RCC 7860 (cell line): ENCODE results near the gene TGFBR2.

ENCODE experiments used
- DNase-seq: peaks from one replicate; pipeline ENCODE4 v3.0.0-alpha.2; 2015; ENCODE audit warnings: low spot score
- FAIRE-seq: peaks from 2 replicates; lab custom pipeline; 2012; peaks lifted over from hg19 to GRCh38; lab: Jason Lieb, UNC

The TGFBR2 gene

DNA sequence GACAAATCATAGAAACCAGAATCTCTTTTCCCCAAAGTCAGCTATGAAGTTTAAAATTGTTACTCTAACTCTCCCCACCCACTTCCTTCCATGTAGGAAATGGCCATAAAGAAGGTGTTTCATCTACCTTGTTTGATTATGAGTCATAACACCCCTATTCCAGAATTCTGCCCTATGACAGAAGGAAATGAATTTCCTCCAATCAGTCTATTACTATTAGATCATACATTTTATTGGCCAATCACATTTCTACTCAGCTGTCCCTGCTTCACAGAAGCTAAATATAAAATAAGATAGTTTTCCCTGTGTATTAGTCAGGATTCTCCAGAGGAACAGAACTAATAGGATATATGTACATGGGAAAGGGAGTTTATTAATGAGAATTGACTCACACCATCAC is 102.1 kb downstream of the TGFBR2 start:
- FAIRE-seq = no peak
- DNase-seq = no peak

DNA sequence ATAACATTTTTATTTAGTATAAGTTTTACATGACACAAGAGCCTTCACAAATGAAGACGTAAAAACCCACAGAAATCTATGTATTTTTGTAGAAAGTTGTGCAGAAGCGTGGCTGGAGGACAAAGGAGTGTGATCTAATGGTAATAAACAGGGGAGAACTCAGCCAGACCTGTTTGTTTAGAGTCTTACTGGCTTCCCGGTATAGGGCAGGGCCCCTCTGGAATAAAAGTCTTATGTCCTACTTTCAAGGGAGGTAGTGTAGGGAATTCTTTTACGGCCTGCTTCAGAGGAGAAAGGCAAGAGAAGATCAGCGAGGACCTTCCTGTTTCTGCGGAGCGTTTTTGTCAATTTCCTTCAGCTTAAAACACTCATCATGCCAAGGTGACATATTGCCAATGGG is 103.6 kb downstream of the TGFBR2 start:
- no peak for DNase-seq
- no peak for FAIRE-seq

DNA sequence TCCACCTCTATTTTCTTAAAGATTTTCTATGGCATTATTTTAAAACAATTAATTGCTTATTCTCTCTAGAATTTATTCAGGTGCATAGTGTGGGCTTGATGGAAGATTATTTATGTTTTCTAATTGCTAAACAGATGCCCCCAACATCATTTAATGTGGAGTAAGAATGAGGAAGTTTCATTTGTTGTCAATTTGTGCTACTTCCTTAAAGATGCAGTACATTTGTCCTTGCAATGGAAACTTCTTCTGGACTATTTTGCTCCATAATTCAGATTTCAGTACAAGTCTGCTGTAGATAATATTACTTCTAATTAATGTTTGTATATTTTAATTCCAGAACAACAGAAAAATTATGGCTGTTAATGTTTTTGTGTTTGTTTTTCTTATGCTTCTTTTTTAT is 104.8 kb downstream of the TGFBR2 start:
- DNase-seq (no peak), FAIRE-seq (no peak)

DNA sequence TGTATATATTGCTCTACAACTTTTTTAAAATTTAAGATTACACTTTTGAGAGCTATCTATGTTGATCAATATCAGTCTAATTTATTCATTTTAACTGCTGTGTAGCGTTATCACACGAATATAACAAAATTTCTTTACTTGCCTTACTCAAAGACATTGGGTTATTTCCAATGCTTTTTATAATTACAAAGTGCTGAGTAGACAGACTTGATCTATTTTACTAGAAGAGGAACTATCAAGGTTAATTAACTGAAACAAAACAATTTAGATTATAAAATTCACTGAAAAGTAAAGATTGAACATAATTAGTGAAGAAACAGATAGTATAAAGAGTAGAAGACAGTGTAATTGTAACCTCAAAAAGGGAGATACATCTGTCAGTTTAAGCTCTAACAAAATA is 105.5 kb downstream of the TGFBR2 start:
- DNase-seq (no peak), FAIRE-seq (no peak)

DNA sequence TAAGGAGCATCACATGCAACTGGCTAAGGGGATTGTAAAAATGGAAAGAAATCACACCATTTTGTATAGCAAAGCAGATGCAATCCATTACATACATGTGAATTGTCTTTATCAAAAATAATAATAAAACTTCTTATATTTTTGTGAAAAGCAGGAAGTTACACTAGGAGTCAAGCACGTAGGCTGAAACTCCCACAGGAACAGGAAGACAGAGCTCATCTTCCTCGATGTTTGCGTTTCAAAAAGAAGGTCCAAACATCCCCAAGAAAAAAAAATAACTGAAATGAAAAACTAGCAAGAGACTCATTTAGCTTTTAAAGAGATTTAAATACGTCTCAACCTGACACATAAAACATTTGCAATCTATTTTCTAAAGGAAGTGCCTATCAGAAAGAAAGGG is 106.6 kb downstream of the TGFBR2 start:
- FAIRE-seq (no peak), DNase-seq (no peak)

DNA sequence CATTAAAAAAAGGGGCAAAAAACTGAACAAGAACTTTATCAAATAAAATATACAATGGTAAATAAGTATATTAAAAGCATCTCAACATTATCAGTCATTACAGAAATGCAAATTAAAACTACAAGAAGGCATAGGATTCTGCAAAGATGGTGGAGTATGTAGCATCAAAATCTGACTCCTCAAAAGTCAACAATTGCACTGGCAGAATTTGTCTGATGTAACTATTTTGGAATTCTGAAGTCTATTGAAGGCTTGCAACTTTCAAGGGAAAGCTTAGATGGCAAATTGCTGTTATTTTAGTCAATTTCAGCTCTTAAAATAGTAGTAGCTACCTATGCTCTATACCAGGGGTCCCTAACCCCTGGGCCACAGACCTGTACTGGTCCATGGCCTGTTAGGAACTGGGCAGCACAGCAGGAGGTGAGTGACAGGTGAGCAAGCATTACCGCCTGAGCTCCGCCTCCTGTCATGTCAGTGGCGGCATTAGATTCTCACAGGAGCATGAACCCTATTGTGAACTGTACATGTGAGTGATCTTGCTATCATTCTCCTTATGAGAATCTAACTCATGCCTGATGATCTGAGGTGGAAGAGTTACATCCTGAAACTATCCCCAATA is 107.6 kb downstream of the TGFBR2 start:
- FAIRE-seq (no peak), DNase-seq (no peak)

DNA sequence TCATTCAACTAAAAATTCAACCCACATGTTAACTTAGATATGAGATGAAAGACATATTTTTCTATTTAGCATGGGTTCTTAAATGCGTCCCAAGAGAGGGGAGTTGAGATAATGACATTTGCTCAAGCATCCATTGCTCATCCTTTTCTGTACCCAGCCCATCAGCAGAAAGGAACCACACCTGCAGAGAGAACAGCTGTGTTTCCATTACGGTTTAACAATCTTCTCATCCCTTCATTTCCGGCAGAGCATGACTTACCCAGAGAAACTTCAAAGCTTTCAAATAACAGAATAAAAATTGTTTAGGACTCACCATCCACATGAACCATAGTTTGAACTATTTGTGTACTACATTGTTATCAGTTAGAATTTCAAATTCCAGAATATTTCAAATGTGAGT is 113.1 kb downstream of the TGFBR2 start:
- FAIRE-seq = no peak
- DNase-seq = no peak

DNA sequence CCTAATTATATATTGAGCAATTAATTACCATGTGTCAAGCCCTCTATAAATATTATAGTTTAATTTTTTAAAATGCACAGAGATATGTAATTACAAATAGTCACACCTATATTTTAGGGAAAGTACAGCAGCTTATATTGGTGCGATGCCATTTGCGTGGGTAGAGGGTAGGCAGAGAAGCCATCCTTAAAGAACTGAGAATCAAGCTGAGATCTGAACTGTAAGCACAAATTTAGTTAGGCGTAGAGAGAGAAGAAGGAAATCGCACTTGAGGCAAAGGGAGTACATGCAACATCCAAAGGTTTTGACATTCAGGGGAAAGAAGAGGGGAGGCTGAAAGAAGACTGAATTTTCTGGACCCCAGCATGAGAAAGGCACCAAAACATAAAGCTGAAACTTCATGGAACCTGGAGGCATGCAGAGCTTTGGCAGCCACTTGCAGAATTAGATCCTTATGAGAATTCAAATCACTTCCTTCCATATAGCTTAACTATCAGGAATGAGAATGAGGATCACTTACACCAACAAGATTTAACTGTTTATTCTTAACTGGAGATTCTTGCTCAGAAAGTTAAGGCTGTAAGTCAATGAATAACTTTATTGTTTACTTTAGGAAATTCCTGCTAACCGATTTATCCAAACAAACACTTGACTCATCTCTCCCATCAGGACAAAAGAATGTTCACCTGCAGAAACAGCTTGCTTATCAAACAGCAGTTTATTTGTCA is 114.3 kb downstream of the TGFBR2 start:
- FAIRE-seq = peak; percentile 75
- peak; percentile 66 for DNase-seq

DNA sequence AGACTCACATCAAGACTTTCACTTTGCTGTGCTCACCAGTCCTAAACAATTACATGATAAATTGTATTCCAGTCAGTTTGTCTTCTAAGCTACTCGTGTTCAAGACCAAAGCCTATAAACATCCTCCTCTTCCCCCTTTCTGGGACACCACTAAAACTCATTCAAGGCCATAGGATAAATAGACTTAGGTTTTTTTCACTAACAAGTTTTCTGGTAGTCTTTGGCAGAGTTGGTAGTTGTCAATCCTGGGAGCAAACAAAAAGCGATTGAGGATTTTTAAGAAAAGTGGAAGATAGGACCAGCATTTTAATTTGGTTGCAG is 114.9 kb downstream of the TGFBR2 start:
- no peak for FAIRE-seq
- DNase-seq = no peak

DNA sequence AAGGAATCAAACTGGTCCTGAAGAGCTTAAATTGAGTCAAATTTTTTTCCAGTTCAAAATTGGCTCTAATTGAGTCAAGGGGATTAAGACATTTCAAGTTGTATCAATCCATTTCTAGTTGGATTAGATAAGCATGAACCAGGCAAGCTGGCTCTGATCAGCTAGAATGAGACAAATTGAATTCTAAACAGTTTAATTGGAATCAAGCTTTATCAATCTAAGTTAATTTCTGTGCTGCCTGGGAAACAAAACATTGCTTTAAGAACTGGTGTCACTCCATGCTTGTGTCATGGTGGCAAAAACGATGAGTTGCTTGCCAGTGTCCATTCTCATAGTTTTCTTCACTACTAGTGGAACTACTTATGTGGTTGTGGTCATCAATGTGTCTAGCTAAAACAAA is 116.8 kb downstream of the TGFBR2 start:
- DNase-seq (no peak), FAIRE-seq (no peak)

DNA sequence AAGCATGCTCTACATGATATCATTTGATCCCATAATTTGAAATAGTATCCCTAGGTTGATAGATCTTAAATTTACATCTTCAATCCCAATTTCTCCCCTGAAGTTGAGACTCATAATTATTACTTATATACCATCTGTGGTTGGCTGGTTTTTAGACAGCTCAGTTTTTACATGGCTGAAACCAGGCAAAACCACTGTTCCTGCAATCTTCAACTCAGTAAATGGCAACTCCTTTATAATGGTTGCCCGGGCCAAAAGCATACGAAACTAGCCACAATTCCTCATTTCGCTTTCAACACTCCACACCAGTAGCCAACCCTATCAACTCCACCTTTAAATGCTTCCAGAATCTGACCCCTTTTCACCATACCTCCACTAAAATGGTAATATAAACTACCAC is 118.5 kb downstream of the TGFBR2 start:
- DNase-seq = no peak
- no peak for FAIRE-seq

DNA sequence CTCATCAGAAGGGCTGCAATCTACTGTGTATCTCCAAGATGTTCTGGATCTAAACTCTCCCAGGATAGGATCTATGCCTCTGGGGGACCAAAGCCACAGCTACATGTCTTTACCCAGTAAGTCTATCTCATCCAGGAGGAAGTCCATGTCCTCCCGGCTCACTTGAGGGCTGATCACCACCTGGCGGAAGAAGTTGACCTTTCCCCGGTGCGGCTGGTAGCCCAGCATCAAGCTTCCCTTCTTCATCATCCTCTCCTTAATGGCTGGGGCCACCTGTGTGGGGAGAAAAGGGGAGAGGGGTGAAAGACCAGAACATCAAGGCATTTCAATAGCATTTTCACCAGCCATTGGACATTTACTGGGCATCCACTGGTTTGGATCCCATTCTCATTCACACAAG is 121.7 kb downstream of the TGFBR2 start:
- DNase-seq = no peak
- no peak for FAIRE-seq

DNA sequence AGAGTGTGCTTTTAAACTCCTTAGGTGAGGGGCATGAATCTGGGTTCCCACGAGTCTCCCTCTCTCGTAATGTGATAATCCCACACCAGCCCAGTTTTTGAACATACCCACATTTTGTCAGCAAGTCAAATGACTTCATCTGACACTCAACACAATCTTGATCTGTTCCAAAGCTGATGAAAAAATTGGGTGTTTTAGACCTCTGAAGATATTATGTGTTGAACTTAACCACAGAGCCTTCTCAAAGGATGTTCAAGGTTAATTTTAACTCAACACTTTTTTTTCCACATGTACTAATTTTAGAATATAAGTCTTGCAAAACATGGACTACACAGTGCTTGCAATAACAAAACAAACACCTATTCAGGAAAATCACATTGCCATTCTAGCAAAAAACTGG is 123.1 kb downstream of the TGFBR2 start:
- no peak for FAIRE-seq
- DNase-seq = no peak

DNA sequence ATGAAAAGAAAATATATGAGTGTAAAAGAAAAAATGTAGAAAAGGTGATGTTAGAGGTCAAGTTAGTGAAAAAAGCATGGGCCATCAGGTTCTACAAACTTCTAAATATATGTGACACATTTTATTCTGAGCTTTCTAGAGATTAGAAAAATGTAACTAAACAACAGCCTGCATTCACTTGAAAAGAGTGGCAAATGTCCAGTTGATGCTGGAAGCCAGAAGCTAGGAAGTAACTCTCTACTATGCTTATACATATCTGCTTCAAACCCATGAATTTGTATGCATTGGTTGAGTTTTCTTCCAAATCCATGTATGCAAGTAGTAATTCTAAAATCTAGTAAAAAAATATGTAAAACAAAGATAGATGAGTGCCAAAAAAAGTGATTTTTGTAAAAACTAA is 123.5 kb downstream of the TGFBR2 start:
- DNase-seq = no peak
- no peak for FAIRE-seq

DNA sequence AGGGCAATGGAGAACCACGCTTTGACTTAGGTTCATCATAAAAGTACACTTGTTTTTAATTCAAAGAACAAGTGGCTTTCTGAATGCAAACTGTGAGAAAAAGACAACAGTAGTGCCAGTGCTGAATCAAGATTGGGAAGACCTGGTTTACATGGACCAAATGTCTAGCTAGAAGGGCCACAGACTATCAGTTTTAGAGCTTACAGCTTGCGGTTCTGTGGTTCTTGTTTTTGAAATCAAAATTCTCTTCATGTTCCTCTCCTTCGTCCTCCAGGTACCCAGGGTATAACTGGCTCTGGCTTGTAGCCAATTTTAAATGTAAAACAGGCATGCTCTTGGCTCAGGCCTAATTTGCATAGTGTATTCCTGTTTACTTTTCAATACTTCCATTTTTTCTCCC is 124.6 kb downstream of the TGFBR2 start:
- DNase-seq (no peak), FAIRE-seq (no peak)

DNA sequence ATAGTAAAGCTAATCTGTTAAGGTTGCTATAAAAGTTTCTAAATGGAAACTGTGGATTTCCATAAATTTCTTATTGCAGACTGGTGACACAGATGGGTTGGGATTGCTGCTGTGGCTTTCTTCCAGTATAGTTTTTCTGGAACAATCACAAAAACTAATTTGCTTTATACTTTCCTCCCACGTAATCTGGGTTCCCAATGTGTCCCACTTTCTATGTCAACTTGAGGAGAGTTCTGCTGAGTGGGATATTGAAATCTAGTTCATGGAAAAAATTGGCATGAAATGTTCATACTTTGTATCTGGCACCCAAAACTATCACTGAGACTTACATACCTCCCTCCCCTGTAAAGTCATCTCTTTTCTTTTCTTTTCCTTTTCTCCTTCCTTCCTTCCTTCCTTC is 126.8 kb downstream of the TGFBR2 start:
- no peak for DNase-seq
- no peak for FAIRE-seq

DNA sequence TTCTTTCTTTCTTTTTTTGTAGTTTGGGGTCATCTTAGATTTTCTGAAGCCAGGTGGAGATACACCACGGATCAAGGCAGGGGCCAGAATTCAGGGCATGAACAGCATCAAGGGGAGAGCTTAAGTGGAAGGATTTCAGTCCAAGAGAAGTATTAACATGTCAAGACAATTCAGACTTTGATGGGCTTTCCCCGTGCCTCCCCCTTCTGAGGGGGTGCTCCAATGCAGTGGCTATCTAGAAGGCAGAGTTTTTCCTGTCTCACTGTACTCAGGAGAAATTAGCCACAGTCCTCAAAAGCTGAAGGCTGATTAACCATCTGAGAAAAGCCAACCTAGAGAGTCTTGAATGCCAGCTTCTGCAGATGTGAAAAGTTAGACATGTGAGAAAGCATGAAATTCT is 127.3 kb downstream of the TGFBR2 start:
- no peak for DNase-seq
- FAIRE-seq = no peak

DNA sequence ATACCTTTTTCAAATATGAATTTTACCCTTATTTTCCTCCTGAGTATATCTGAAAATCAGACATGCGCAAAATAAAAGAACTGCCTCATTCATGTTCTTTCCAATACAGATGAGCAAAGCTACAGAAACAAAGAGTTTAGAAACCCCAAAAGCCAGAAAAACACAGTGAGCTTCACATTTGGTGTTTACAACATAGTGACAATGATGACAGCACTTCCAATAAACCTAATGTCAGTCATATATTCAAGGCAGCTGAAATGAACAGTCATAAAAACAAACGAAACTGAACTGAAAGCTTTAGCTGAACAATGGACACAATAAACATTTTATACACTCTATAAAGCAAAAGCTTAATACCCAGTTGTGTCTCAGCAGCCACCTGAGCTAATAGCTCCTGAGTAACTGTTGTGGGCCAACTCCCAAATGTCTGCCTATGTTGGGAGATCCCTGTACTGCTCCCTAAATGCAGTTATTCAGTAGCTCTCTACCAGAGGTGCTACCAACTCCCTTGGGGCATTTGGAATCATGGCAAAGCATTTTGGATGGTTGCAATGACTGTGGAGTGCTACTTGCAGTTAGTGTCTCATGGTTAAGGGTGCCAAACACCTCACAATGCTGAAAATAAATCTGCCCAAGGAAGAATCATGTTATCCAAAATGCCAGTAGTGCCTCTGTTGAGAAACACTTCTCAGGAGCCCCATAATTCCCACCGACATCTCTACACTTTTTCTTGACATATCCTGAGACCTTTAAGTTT is 131.5 kb downstream of the TGFBR2 start:
- DNase-seq (no peak), FAIRE-seq (no peak)

DNA sequence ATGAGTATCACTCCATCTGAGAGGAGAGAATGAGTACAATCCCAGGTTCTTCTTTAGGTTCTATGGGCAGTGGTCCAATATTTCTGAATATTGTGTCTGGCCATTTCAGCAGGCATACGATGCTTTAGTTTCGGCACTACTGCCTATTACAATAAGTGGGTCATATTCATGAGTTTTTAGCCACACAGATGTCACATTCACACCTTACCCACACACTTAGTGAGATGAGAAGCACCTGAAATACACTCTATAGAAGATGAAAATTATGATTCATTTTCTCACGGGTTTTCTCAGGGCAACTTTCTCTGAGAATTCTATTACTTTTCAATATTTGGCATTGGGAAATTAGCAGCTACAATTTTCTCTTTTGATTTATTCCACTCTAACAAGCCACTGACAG is 132.2 kb downstream of the TGFBR2 start:
- DNase-seq (no peak), FAIRE-seq (no peak)

DNA sequence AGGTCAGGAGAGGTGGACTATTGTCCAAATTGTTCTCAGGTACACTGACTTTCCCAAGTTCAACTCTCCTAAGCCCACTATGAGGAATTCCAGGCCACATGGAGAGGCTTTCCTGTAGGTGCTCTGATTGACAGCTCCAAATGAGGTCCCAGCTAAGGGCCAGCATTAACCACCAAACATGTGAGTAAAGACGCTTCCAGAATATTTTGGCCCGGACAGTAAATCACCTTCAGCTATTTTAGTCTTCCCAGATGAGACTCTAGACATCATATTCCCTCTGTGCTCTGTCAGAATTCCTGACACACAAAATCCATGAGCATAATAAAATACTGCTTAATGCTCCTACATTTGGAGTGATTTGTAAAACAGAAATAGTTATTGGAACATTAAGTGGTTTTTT is 135.5 kb downstream of the TGFBR2 start:
- no peak for DNase-seq
- FAIRE-seq = no peak

DNA sequence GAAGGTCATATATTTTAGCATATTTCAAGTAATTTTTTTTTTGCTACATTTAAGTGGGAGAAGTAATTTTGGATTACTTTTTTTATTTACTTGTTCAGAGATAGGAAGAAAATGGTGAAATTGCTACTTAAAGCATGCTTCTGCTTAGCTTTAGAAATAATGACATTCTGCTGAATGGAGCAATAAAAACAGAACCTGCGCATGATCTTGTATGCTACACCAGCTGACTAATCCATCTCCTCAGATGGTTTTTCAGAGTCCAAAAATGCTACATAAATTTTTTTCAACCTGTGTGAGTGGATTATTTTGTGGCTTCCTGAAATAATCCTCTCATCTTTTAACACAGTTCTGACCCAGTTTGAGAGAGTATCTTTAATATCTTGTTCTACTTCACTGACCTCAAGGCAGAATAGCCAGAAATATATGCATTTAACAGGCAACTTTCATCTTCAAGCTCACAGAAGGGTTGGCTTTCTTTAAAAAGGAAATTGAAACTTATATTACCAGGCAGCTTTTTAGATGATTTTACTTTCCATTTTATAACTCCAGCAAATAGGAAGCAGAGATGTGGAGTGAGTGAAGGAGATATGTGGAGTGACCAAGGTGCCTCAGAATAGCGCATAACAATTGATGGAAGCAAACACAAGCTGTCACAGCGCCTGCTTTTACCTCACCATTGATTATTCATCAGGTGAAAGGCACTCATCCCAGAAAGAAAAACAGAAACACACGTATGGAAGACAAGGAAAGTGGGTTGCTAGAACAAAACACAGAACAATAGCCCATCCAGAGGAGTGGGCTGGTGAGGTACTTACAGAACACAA is 136.6 kb downstream of the TGFBR2 start:
- DNase-seq (no peak), FAIRE-seq (no peak)
